Upper lobe of right lung (tissue), 1 donor: ENCODE data around the gene CEP83. TPM values are rescaled to one million over a fixed set of nuclear protein-coding genes. Genes with fewer than 3 reads are reported as not detected.

Source experiments
- ATAC-seq: fragments of 200-7000 bp; cut with Tn5 transposase; one replicate; pipeline ENCODE4 v1.9.1; 2020; ENCODE audit warnings: mild to moderate bottlenecking, moderate library complexity
- DNase-seq: peaks from one replicate; pipeline ENCODE4 v3.0.0-alpha.2; 2020
- H3K27ac ChIP-seq: fragments of 200-600 bp; one replicate; pipeline ENCODE4 v1.8.0; 2022
- H3K27me3 ChIP-seq: fragments of 200-600 bp; one replicate; pipeline ENCODE4 v1.8.0; 2022; ENCODE audit warnings: mild to moderate bottlenecking
- H3K36me3 ChIP-seq: fragments of 200-600 bp; one replicate; pipeline ENCODE4 v1.8.0; 2022
- H3K4me1 ChIP-seq: fragments of 200-600 bp; one replicate; pipeline ENCODE4 v1.8.0; 2022
- H3K4me3 ChIP-seq: fragments of 200-600 bp; one replicate; pipeline ENCODE4 v1.8.0; 2022; ENCODE audit warnings: mild to moderate bottlenecking
- H3K9me3 ChIP-seq: fragments of 200-600 bp; one replicate; pipeline ENCODE4 v1.8.0; 2022
- intact Hi-C: fragments of 100-400 bp; cut with DNase I; formaldehyde crosslinking; loops from one replicate; pipeline ENCODE4 v1.11.0; 2022
- total RNA-seq: library from RNA; stranded (reverse); fragmentation: NEBNext Ultra II Directional; extraction: Animal tissue kit (Norgen Biotek cat#: 25700); gene quantifications from one replicate; pipeline ENCODE4 v1.2.1, GENCODE V29; 2021
- TF ChIP-seq, protein P1 (sequence below): fragments of 200-600 bp; IDR thresholded peaks from one replicate; pipeline ENCODE4 v1.8.0; 2022; ENCODE audit warnings: antibody characterized with exemption
- donor health status: DM: no; HTN: yes; CAD: no; lungs with severe emphysema.

CEP83 gene
- total RNA-seq, 1 donor from 2014 or later: 11.0 TPM

DNA sequence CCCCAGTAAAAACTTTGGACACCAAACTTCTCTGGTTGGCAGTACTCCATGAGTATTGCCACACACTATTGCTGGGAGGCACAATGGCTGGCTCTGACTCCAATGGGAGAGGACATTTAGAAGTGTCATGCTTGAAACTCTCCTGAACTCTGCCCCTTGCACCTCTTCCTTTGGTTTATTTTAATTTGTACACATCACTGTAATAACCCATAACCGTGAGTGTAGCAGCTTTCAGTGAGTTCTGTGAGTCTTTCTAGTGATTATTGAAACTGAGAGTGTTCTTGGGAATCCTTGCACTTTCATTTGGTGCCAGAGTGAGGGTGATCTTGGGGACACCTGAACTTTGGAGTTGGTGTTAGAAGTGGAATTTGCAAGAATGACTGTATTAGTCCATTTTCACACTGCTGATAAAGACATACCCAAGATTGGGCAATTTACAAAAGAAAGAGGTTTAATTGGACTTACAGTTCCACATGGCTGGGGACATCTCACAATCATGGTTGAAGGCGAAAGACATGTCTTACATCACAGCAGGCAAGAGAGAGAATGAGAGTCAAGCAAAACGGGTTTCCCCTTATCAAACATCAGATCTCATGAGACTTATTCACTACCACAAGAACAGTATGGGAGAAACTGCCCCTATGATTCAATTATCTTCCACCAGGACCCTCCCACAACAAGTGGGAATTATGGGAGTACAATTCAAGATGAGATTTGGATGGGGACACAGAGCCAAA is 41.3 kb upstream of the CEP83 start:
- Histone ChIP-seq H3K4me1 (no peaks in the 10 kb centered on the region), H3K9me3 (no peaks in the 10 kb centered on the region), H3K27ac (no peak overlapping the region), H3K36me3 (no peaks in the 10 kb centered on the region), H3K4me3 (no peak overlapping the region), H3K27me3 (no peaks in the 10 kb centered on the region)
- ATAC-seq: no peak
- TF ChIP-seq, protein P1, sequence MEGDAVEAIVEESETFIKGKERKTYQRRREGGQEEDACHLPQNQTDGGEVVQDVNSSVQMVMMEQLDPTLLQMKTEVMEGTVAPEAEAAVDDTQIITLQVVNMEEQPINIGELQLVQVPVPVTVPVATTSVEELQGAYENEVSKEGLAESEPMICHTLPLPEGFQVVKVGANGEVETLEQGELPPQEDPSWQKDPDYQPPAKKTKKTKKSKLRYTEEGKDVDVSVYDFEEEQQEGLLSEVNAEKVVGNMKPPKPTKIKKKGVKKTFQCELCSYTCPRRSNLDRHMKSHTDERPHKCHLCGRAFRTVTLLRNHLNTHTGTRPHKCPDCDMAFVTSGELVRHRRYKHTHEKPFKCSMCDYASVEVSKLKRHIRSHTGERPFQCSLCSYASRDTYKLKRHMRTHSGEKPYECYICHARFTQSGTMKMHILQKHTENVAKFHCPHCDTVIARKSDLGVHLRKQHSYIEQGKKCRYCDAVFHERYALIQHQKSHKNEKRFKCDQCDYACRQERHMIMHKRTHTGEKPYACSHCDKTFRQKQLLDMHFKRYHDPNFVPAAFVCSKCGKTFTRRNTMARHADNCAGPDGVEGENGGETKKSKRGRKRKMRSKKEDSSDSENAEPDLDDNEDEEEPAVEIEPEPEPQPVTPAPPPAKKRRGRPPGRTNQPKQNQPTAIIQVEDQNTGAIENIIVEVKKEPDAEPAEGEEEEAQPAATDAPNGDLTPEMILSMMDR: no peak
- intact Hi-C loops: no loop called here
- no peak for DNase-seq

DNA sequence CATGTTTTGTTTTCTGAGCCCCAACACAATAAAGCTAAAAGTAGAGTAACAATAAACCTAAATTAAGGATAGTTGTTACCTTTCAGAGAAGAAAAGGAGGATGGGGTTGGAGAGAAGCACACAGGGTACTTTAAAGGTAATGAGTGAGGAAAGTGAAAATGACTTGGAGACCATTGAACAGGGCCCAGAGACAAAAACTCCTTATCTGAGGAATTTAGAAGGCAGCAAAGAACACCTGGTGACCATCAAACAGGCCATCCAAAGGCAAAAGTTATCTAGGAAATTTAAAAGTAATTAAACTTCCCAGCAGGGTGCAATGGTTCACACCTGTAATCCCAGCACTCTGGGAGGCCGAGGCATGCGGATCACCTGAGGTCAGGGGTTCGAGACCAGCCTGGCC is 39.0 kb upstream of the CEP83 start:
- Histone ChIP-seq H3K4me1 (no peaks in the 10 kb centered on the region), H3K9me3 (no peaks in the 10 kb centered on the region), H3K27ac (no peak overlapping the region), H3K36me3 (no peaks in the 10 kb centered on the region), H3K27me3 (no peaks in the 10 kb centered on the region), H3K4me3 (no peak overlapping the region)
- DNase-seq (no peak), ATAC-seq (no peak)
- TF ChIP-seq, protein P1: no peak
- intact Hi-C loops: no loop called here

DNA sequence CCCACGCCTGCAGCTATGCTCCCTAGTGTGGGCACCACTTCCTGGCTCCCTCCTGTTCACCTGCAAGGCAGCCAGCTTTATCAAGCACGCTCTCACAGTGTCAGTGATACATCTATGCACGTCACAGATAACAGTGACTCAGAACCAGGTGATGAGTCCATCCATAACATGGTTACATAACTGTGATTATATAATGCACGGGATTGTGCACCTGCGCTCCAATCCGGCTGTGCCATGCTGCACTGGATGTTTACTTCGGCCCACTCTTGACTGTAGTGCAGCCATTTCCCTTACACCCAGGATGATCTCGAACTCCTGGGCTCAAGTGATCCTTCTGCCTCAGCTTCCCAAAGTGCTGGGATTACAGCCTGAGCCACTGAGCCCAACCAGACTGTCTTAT is 38.4 kb upstream of the CEP83 start:
- no peak overlapping the region for H3K4me3 ChIP-seq
- H3K36me3 ChIP-seq: no peaks in the 10 kb centered on the region
- no peak for ATAC-seq
- H3K27ac ChIP-seq: no peak overlapping the region
- TF ChIP-seq, protein P1: no peak
- H3K27me3 ChIP-seq: no peaks in the 10 kb centered on the region
- no peaks in the 10 kb centered on the region for H3K4me1 ChIP-seq
- DNase-seq: no peak
- no peaks in the 10 kb centered on the region for H3K9me3 ChIP-seq
- intact Hi-C loops: no loop called here

DNA sequence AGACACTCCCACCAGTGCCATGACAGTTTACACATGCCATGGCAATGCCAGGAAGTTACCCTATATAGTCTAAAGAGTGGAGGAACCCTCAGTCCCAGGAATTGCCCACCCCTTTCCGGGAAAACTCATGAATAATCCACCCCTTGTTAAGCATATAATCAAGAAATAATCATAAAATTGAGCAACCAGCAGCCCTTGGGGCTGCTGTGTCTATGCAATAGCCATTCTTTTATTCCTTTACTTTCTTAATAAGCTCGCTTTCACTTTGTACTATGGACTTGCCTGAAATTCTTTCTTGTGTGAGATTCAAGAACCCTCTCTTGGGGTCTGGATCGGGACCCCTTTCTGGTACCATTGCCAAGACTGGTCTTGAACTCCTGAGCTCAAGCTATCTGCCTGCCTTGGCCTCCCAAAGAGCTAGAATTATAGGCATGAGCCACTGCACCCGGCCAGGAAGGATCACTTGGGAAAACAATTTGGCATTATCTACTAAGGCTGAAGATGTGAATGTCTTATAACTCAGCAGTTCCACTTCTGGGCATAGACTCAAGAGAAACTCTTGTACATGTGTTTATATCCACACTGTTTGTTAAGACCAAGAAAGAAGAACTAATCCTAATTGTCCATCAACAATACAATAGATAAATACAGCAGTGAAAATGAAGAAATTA is 35.9 kb upstream of the CEP83 start:
- Histone ChIP-seq H3K9me3 (no peaks in the 10 kb centered on the region), H3K4me3 (no peak overlapping the region), H3K36me3 (no peaks in the 10 kb centered on the region), H3K27me3 (no peaks in the 10 kb centered on the region), H3K4me1 (no peaks in the 10 kb centered on the region), H3K27ac (no peak overlapping the region)
- intact Hi-C loops: no loop called here
- TF ChIP-seq, protein P1: no peak
- DNase-seq (no peak), ATAC-seq (no peak)

DNA sequence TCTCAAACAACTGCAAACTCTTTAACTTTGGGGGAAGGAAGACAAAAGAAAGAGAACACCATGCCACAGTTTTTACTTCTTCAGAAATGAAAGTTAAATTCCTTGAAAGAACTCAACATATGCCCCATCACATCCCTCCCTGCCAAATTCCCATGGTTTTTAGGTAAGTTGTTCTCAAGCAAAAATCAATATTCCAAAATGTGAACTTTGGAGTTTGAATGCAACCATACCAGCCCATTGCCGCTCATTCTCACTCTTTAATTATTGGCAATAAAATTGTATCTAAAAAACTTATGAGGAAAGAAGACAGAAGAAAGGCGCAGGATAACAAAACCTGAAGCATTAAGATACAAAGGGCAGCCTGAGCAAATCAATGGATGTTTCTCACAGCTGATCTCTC is 31.8 kb upstream of the CEP83 start:
- TF ChIP-seq, protein P1: no peak
- no peak for ATAC-seq
- Histone ChIP-seq H3K4me1 (no peaks in the 10 kb centered on the region), H3K27ac (no peak overlapping the region), H3K9me3 (no peaks in the 10 kb centered on the region), H3K36me3 (no peaks in the 10 kb centered on the region), H3K27me3 (no peaks in the 10 kb centered on the region), H3K4me3 (no peak overlapping the region)
- DNase-seq: no peak
- intact Hi-C loops: no loop called here
